Measurements from ENCODE around the gene STAT5B. TPM values are rescaled to one million over a fixed set of nuclear protein-coding genes. Genes with fewer than 3 reads are reported as not detected.

The STAT5B gene
- total and polyA plus RNA-seq, 2 of the 8 experiments (the other 6 are each of a cell fraction or from before 2014, with no cell fraction given): 35.3 to 52.6 TPM

Other genes with a start within 250 kb of the STAT5B start
- gene C17orf113, start 225.8 kb downstream of the STAT5B start, total RNA-seq (2021; fragmentation: NEBNext Ultra II Directional; extraction: Animal tissue kit (Norgen Biotek cat#: 25700)): 1.4 TPM in 2 replicates
- 1.0 and 1.5 TPM in 2 replicates for gene C17orf113, start 225.8 kb downstream of the STAT5B start, polyA plus RNA-seq (2011; rRNA removed)
- gene ZNF385C, start 177.9 kb downstream of the STAT5B start, total RNA-seq (2021; fragmentation: NEBNext Ultra II Directional; extraction: Animal tissue kit (Norgen Biotek cat#: 25700)): 2.5 and 3.9 TPM in 2 replicates
- 6.1 and 7.3 TPM in 2 replicates for gene ZNF385C, start 177.9 kb downstream of the STAT5B start, polyA plus RNA-seq (2011; rRNA removed)
- 4.4 and 5.6 TPM in 2 replicates for gene DHX58, start 163.7 kb downstream of the STAT5B start, total RNA-seq (2021; fragmentation: NEBNext Ultra II Directional; extraction: Animal tissue kit (Norgen Biotek cat#: 25700))
- gene DHX58, start 163.7 kb downstream of the STAT5B start, polyA plus RNA-seq (2011; rRNA removed): 9.9 and 10.3 TPM in 2 replicates
- 32.5 and 34.2 TPM in 2 replicates for gene KAT2A, start 155.0 kb downstream of the STAT5B start, total RNA-seq (2021; fragmentation: NEBNext Ultra II Directional; extraction: Animal tissue kit (Norgen Biotek cat#: 25700))
- 40.1 and 52.5 TPM in 2 replicates for gene KAT2A, start 155.0 kb downstream of the STAT5B start, polyA plus RNA-seq (2011; rRNA removed)
- 0.30 and 0.33 TPM in 2 replicates for gene HSPB9, start 153.6 kb downstream of the STAT5B start, total RNA-seq (2021; fragmentation: NEBNext Ultra II Directional; extraction: Animal tissue kit (Norgen Biotek cat#: 25700))
- 0.25 and 0.27 TPM in 2 replicates for gene HSPB9, start 153.6 kb downstream of the STAT5B start, polyA plus RNA-seq (2011; rRNA removed)
- gene RAB5C, start 121.4 kb downstream of the STAT5B start, total RNA-seq (2021; fragmentation: NEBNext Ultra II Directional; extraction: Animal tissue kit (Norgen Biotek cat#: 25700)): 67.1 and 67.7 TPM in 2 replicates
- gene RAB5C, start 121.4 kb downstream of the STAT5B start, polyA plus RNA-seq (2011; rRNA removed): 123 and 150 TPM in 2 replicates
- gene KCNH4, start 95.2 kb downstream of the STAT5B start, total RNA-seq (2021; fragmentation: NEBNext Ultra II Directional; extraction: Animal tissue kit (Norgen Biotek cat#: 25700)): 0.47 and 0.59 TPM in 2 replicates
- gene KCNH4, start 95.2 kb downstream of the STAT5B start, polyA plus RNA-seq (2011; rRNA removed): 0.44 and 0.53 TPM in 2 replicates
- not detected in 2 replicates for gene HCRT, start 90.9 kb downstream of the STAT5B start, total RNA-seq (2021; fragmentation: NEBNext Ultra II Directional; extraction: Animal tissue kit (Norgen Biotek cat#: 25700))
- gene HCRT, start 90.9 kb downstream of the STAT5B start, polyA plus RNA-seq (2011; rRNA removed): not detected in 2 replicates
- 7.1 and 7.4 TPM in 2 replicates for gene GHDC, start 81.9 kb downstream of the STAT5B start, total RNA-seq (2021; fragmentation: NEBNext Ultra II Directional; extraction: Animal tissue kit (Norgen Biotek cat#: 25700))
- 8.1 and 14.8 TPM in 2 replicates for gene GHDC, start 81.9 kb downstream of the STAT5B start, polyA plus RNA-seq (2011; rRNA removed)
- gene STAT5A, start 12.1 kb upstream of the STAT5B start, total RNA-seq (2021; fragmentation: NEBNext Ultra II Directional; extraction: Animal tissue kit (Norgen Biotek cat#: 25700)): 5.4 and 6.0 TPM in 2 replicates
- 4.2 and 7.9 TPM in 2 replicates for gene STAT5A, start 12.1 kb upstream of the STAT5B start, polyA plus RNA-seq (2011; rRNA removed)
- gene STAT3, start 112.1 kb upstream of the STAT5B start, total RNA-seq (2021; fragmentation: NEBNext Ultra II Directional; extraction: Animal tissue kit (Norgen Biotek cat#: 25700)): 94.1 and 94.3 TPM in 2 replicates
- 38.4 and 41.2 TPM in 2 replicates for gene STAT3, start 112.1 kb upstream of the STAT5B start, polyA plus RNA-seq (2011; rRNA removed)
- 41.6 and 43.5 TPM in 2 replicates for gene CAVIN1, start 146.9 kb upstream of the STAT5B start, total RNA-seq (2021; fragmentation: NEBNext Ultra II Directional; extraction: Animal tissue kit (Norgen Biotek cat#: 25700))
- 16.2 and 22.6 TPM in 2 replicates for gene CAVIN1, start 146.9 kb upstream of the STAT5B start, polyA plus RNA-seq (2011; rRNA removed)
- gene ATP6V0A1, start 182.5 kb upstream of the STAT5B start, total RNA-seq (2021; fragmentation: NEBNext Ultra II Directional; extraction: Animal tissue kit (Norgen Biotek cat#: 25700)): 55.3 and 57.3 TPM in 2 replicates
- 63.4 and 77.4 TPM in 2 replicates for gene ATP6V0A1, start 182.5 kb upstream of the STAT5B start, polyA plus RNA-seq (2011; rRNA removed)

Measured in H1 (cell line).